Stimulated activated CD8-positive, alpha-beta memory T cell treated with anti-CD3 and anti-CD28 coated beads, Interleukin-4, amount 100 ng/mL, for 1 hour (primary cell): ENCODE data around the gene MAD1L1.
A peak's percentile ranks its signal among the peaks of the same experiment; 100 is the strongest.

Experiments used
- DNase-seq, 2 donors: peaks; one replicate each; pipeline ENCODE4 v3.0.0-alpha.2; 2020; ENCODE audit warnings: low read depth in 2 of 2, low spot score in 1 of 2

The MAD1L1 gene

DNA sequence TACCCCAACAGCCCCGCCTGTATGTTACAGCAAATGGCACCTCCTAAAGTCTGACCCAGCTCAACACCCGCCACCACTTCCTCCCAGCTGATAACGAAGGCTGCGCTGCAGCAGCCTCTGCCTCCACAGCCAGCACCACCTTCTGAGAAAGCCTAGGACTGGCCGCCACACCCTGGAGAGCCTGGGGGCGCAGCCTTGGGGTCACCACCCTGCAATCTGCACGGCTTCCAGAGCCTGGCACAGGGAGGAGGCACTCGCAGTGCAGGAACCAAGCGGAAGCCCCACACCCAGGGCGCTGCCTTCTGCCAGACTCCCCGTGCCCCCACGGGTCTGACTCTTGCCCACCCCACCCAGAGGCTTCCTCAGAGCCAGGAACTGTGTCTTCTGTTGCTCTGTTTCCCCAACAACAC lies 112.5 kb downstream of the MAD1L1 start:
- peak in 1 of 2 donors; percentile 34 for DNase-seq

DNA sequence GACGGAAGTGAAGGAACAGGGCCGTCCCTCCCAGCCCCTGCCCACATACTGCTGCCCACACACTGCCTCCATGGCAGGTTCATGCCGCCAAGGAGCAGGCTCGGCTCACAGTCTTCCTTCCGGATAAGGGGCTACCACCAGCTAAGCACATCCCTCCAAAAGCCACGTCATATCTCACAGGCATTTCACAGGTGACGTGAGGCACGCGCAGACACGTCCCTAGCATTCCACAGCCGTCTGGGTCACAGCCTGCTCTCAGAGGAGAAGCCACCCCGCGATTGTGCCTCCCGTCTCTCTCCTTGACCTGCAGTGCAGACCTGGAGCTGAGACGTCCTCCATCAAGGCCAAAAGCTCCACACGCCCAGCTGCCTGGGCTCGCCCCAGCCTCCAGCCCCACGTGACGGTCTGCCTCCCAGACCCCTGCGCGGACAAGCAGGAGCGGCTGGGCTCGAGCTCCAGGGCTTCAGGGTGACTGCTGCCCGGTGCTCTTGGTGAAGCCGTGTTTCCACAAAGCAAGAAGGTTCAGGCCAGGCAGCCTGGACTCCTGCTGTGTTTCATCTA lies 114.0 kb downstream of the MAD1L1 start:
- no peak for DNase-seq

DNA sequence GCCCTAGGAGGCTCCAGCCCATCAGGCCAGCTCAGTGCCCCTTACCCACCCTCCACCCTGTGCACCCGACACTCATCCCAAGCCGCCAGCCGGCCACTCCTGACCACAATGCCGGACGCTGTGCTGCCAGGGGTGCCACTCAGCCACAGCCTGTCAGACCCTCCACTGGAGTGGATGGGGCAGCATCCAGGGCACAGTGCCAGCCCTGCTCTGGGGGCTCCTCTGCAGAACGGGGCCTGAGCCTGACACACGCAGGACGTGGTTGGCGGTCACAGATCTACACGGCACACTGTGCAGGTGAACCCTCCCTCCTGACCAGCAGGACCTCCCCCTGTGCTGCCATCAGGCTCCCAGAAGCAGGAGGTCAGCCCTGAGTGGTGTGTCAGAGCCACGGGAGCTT lies 114.7 kb downstream of the MAD1L1 start:
- no peak for DNase-seq

DNA sequence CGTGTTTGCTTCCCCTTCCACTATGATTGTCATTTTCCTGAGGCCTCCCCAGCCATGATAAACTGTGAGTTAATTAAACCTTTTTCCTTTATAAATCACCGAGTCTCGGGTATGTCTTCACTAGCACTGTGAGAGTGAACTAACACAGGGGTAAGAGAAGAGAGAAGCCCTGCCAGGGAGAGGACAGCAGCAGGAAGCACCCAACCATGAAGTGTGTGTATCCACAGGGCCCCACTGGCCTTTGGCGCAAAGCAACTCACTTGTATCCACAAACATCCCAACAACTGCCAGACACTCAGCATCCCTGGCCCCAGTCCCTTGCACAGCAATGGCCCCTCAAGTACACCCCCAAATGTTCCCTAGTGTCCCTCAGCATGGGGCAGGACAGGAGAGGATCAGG lies 115.1 kb downstream of the MAD1L1 start:
- DNase-seq = no peak

DNA sequence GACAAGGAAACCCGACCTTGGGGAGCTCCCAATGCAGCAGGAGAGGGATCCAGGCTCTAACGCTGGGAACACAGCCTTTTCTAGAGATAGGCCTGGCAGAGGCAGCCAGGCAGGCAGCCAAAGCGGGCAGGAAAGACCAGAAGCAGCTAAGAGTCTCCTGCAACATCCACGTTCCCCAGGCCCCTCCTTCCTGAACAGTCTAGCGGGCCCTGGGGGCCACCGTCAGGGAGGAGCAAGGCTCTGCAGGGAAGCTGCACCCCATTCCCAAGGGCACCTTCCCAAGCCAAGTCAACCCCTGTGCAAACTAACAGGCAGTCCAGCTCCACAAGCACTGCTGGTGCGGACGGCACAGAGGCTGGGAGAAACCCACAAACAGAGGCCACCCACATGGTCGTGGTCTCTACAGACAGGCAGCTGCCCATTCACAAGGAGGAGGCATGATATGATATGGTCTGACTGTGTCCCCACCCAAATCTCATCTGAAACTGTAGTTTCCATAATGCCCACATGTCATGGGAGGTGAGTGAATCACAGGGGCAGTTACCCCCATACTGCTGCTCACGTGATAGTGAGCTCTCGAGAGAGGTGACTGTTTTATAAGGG lies 115.7 kb downstream of the MAD1L1 start:
- no peak for DNase-seq

DNA sequence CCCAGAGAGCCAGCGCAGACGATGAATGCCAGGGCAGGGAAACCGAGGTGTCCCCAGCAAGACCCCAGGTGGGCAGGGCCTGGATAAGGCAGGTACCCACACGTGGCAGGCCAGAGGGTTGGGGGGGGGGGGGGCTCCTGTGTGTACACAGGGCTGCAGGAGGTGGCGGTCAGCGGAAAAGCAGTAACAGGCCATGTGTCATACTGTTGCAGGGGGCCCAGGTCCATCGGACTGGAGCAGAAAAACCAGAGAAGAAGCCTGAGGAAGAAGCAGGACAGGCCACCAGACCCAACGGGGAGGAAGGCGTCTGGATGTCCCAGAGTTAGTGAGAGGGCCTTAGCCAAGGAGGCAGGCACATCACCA lies 116.3 kb downstream of the MAD1L1 start:
- DNase-seq = no peak

DNA sequence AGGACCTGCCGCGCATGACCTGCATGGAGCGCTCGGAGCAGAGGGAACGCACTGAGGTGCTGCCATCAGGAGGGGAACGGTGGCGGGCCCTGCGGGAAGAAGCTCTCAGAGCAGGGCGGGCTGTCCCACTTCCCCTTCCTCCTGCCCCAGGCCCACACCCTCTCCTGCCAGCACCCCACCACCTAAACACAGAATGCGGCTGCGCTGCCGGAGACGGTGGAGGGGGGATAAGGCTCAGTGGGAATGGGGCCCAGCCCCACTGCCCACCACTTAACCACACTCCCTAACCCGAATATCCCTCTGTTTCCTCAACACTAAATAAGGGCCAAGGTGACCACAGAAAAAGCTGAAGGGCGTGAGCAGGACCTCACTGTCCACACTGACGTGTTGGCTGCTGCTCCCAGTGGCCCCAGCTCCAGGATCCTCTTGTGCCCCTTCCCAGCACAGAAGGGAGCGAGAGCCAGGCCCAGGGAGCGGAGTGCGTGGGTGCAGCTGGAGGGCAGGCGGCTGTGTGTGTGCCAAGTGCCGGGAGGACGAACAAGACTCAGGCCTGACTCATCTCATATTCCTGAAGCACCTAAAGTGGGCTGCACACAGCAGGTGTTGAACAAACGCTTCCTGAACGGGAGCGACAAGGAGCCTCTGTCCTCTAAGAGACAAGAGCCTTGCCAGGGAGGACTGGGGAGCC lies 116.8 kb downstream of the MAD1L1 start:
- no peak for DNase-seq

DNA sequence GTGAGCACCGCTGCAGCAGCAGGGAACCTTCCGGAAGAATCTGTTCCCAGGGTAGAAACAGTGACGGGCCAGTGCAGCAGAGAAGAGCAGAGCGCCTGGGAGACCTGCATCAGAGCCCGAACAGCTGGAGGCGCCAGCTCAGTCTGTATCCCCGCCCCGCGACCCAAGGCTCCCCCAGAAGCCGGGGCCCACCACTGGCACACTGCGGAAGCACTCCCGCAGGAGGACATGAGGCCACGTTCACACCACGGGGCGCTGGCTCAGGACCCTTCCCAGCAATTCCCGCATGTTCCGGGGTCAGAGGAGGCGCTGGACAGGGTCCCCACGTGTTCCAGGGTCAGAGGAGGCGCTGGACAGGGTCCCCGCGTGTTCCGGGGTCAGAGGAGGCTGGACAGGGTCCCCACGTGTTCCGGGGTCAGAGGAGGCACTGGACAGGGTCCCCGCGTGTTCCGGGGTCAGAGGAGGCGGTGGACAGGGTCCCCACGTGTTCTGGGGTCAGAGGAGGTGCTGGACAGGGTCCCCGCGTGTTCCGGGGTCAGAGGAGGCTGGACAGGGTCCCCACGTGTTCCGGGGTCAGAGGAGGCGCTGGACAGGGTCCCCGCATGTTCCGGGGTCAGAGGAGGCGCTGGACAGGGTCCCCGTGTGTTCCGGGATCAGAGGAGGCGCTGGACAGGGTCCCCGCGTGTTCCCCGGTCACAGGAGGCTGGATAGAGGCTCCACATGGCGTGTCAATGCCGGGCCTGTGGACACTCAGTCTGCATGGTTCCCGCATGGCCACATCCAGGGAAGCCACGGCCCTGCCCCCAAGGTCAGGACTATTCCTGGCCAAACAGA lies 117.6 kb downstream of the MAD1L1 start:
- no peak for DNase-seq

DNA sequence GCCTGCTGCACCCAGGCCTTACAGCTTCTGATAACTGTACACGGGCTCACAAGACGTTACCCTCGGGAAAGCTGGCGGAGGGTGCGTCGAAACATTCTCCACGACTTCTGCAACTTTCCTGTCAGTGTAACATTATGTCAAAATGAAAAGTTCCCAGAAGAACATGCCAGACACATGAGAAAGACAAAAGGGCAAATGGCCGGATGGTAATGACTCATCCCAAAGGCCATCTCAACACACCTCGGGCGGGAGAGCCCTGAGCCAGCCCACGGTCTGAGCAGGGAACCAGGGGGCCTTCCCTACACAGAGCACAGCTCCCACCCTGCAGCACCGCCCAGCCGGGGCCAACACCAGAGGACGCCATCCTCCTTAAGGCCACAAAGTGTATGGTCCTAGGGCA lies 118.7 kb downstream of the MAD1L1 start:
- DNase-seq = no peak

DNA sequence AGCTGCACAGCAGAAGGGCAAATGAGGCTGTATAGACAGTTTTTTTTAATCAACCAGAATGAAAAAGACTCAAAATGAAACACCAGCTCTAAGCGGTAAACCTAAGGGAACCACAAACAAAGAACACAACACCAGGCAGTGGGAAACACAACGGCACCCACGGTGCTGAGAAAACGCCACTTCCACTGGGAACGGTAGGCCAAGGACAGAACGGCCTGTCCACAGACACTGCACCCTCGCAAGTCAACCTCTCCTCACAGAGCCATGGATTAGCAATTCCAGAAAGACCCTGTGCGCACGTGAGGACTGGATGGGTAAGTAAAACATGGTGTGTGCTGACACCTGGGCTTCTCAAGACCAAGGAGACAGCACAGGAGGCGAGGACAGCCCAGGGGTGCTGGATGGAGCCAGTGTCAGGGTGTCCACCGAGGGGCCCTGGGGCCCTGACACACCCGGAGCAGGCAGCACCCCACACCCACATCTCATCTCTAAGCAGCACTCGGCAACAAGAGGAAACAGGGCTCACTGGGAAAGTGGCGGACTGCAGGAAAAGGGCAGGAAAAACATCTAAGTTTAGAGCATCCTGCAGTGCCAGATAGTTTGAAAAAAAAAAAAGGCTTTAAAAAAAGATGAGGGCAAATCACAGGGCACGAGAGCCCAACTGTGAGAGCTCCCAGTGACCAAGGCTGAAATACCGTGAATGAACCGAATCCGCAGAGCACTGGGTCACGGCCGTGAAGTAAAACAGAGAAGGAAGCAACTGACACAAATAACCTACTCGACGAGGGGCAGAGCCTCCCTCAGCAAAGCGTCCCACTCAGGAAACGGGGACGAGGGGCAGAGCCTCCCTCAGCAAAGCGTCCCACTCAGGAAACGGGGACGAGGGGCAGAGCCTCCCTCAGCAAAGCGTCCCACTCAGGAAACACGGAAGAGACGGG lies 120.2 kb downstream of the MAD1L1 start:
- DNase-seq = no peak

DNA sequence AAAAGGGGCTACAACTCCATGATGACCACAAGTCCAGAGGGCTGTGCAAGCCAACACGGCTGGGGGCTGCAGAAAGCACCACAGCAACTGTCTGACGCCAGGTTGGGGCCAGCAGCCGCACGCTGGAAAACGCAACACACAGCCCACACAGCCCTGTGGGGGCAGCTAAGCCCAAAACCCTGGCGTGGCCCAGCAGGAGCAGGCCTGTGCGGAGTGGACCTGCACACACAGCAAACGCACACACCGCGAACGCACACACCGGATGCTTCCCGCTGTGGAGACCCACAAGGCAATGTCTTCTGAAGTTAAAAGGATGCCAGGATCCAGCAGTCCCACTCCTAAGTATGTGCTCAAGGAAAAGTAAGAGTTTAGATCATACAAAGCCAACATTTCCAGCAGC lies 121.2 kb downstream of the MAD1L1 start:
- DNase-seq = no peak

DNA sequence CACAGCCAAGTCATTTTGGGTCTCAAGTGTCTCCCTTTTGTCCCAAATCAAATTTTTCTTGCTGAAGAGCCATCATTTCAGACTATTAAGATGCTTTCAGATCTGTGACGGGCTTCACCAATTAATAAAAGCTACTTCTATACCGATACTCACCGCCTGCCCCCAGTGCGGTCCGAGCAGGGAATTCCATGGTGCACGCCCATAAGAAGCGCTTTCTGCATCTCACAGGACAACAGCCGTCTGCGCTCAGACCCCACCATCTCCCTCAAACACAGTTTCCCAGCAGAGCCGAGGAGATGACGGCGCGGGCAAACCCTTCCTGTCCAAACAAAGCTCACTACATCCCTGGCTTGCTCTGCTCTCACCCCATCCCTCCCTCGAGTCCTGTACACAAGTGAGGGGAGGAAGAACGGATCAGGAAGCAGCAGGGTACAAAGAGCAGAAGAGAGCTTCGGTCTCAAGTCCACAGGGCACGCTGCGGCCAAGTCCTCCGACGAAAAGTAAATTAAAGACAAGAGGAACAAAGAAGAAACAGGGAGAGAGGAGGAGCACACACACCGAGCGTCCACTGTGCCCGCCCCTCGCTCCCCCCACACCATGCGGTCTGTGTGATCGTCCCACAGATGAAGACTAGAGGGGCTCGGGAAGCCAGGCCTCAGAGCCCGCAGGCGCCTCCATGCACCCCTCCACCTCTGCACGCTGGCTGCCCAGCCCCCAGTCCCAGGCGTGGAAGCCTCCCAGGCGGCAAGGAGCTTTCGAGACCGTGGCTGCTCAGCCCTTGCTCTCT lies 121.9 kb downstream of the MAD1L1 start:
- DNase-seq = no peak

DNA sequence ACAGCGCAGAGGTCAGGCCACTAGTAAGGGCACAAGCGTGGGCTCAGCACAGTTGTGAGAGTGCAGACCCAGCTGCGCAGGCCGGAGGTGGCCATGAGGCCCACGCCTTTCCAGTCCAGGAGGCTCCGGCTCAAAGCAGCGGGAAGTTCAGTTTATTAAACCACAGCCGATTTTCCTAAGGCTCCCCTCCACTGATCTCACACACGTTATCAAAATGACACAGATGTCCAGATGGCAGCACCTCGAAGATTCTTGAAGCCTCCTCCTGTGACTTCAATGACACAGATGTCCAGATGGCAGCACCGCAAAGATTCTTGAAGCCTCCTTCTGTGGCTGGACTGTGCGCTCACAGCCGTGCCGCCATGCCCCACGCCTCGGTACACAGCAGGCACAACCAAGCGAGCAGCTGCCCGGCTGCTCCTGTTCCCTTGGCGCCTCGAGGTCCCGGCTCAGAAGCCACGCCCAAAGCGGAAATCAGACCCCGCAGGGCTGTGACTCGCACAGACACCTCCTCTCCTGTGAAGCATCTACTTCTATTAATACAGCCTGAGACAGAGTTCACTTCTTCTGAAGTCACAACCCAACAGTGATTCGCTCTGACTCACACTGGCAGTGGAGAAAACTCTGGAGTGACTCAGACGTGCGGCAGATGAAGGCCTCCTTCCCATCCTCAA lies 122.7 kb downstream of the MAD1L1 start:
- DNase-seq = no peak

DNA sequence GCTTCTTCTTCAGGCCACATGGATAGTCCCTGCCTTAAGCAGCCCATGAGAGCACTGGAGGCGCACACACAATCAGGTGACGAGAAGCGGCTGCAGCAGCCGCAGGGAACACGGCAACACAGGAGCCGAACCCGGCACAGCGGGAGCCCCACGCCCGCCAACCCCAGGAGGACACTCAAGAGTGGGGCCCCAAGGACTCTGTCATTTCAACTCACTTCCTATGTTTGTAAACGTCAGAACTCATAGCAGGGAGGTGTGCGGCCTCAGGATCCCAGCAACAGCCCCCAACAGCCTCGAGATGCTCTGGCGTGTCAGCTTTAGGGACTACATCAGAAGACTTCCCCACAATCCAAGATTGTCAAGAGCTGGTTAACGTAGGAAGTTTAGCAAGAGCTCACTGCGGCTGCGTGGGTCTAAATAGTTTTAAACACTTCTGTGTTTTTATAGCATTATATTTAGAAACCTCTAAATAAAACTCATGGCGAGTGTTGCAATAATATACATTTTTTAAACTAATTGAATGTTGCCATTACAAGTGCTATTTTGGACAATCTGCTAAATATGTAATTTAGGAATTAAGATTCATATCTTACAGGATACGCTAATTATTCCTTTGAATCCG lies 123.4 kb downstream of the MAD1L1 start:
- DNase-seq = no peak

DNA sequence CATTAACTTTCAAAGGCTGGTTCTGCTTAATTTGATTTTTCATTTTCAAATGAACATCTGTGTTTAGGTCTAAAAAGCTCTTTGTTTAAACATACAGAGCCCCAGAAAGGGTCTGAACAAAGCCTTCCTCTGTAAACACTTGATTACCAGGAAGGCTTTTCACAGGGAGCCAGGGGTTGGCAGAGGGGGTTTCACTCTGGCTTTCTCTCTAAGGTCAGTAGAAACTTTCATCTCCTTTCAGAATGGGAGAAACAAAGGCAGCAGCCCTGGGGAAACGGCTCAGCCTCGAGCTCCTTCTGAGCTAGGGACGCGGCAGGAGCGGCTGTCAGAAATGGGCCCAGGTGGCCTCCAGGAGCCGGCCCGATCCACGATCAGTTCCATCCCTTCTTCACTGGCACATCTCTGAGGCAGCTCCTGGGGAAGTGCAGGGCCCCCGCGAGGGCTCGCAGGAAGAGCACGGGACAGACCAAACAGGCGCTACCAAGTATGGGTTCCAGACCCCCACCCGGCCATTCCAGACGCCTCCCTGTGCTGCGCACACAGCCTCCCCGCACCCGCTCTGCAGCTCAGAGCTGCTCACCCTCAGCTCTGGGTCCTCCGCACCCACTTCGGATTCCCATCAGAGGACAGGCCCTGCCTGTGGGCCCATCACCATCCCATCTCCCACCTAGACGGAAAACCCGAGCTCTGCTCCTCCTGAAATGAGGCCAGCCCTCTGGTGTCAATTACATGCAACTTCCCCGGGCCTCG lies 124.1 kb downstream of the MAD1L1 start:
- DNase-seq = no peak

DNA sequence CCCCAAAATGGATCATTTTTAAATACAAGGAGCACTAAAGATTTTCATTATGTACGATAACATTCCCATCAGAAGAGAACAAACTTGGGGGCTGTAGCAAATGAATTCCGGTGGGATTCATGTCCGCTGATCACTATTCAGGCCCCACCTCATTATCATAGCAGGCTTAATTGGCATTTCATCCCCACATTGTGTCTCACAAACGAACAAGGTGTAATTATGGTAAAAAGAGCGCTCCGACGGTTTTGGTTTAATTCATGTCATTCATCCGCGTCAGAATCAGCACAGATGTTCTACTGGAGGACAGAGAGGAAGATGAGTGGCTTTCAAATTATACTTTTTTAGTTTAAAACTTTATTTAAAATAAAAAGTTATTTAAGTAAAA lies 124.7 kb downstream of the MAD1L1 start:
- DNase-seq = no peak

DNA sequence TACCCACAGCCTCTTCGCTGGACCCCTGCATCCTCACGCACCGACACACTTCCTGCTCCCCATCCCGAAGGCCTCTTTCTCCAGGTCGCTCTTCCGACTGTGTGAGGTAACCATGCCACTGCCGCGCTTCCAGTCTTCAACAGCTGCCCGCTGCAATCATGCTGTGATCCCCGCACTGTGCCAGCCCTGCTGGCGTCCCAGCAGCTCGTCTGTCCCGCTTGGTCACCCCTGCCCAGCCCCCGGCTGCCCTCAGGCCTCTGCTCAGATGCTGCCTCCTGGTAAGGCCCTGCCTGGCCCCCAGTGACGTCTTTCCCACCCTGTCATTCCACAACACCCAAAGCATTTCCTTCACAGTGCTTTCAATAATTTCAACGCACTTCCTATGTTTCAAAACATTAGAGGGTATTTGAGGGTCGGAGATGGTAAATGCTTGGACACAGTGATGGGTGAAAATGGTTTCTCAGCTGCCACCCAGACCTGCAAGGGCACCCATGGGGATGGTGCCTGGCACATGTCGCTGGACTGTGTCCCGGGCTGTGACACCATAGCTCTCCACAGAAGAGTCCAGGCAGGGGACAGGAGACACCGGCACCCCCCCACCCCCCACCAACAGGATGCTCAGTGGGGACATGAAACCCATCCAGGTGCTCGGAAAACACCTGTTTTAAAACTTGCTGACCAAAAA lies 125.2 kb downstream of the MAD1L1 start:
- DNase-seq = no peak

DNA sequence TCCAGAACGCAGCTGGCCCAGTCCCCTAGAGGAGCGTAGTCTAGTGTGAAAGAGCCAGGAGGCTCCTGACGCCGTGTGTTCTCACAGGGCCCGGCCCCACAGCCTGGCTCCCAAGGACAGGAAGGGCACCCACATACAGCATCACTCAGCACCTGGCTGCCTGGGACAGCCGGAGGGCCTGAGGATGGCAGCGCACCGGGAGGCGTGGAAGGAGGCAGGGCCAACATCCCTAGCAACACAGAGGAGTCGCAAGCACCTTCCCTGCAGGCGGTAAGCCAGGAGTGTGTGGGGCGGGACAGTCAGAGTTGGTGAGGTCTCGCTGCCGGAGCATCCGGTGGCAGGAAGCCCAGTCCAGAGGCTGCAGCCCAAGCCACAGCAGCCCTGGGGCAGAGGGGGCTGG lies 125.8 kb downstream of the MAD1L1 start:
- no peak for DNase-seq
